Measurements from ENCODE around the gene TMEM247. TPM values are rescaled to one million over a fixed set of nuclear protein-coding genes. Genes with fewer than 3 reads are reported as not detected.
A peak's percentile ranks its signal among the peaks of the same experiment; 100 is the strongest.

TMEM247 gene
- total and polyA plus RNA-seq, 10 of the 15 experiments (the other 5 are each of a cell fraction or from before 2014, with no cell fraction given), result not detected

DNA sequence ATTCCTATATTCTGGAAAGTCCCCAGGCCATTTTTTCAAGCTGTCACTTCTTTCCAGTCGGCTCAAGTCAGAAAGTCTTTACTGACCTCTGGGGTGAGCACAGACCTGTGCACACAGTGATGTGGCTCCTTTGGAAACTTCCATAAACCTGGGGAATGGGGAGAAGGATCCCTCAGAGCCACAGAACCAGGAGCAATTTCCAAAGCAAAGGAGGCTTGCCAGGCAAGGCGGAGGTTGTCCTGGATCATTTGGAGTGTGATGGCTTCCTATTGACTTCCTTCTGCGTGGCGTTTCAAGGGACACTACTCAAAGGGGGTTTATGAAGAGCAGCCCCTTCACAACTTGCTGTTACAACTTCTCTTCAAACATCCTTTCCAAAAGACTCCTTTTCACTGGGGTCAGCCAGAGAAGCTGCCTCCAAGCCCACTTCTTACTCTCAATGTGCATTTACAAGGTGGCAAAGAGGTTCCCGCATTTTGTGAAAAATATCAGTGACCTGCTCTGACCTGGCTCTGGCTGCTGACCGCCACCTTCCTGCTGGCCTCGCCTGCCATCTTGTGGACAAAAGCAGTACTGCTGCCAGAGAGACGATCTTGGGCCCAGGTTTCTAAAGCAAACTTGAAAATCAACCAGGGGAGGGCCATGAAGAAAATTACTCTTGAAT is 18.2 kb upstream of the TMEM247 start:
- no TSS peak for BruUV-seq (replicated peaks)
- ChIA-PET CTCF (interaction anchor here (0.7 to 5.6 kb wide), 25 partner anchors 9 to 468 kb away, joined by 3 to 61 read pairs (median 5); no protein-coding TSS in a partner anchor), SMC1A (ENCODE audit: uncharacterized antibody, unreplicated experiment) (interaction anchor here (0.9 to 5.1 kb wide), 15 partner anchors 9 to 468 kb away, joined by 3 to 26 read pairs (median 4); no protein-coding TSS in a partner anchor), POLR2A (no interaction called here), RAD21 (ENCODE audit: unreplicated experiment) (interaction anchor here (0.8 to 2.1 kb wide), 8 partner anchors 94 to 468 kb away, joined by 3 to 10 read pairs (median 4); no protein-coding TSS in a partner anchor)
- Histone ChIP-seq H3K9ac (ENCODE audit: control insufficient read depth, insufficient read depth, low read length) (no peak overlapping the region), H3K4me3 (no peak overlapping the region; the same call in 1 of the 2 replicates), H3K4me2 (ENCODE audit: control insufficient read depth, insufficient read depth) (peak overlapping the region; percentile 23; the same call in 1 of the 2 replicates), H4K20me1 (ENCODE audit: control insufficient read depth, insufficient read depth) (no peaks in the 10 kb centered on the region), H3K27ac (ENCODE audit: control insufficient read depth, insufficient read depth) (0 out of 2 replicates have a peak overlapping the region, but pooled peaks have one; percentile 0), H2AFZ (ENCODE audit: control insufficient read depth, low read depth, low read length) (peak overlapping the region; percentile 51; the same call in 1 of the 2 replicates), H3K36me3 (ENCODE audit: control insufficient read depth in 2 of 2, insufficient read depth in 2 of 2, low read length in 1 of 2) (no peaks in the 10 kb centered on the region), H3K27me3 (replicated peaks in 1 of 2; ENCODE audit: control insufficient read depth in 2 of 2, insufficient read depth in 2 of 2, low read length in 1 of 2) (no peaks in the 10 kb centered on the region; a peak in 1 of 4 replicates), H3K79me2 (ENCODE audit: control insufficient read depth, insufficient read depth, low read length) (no peaks in the 10 kb centered on the region), H3K4me1 (ENCODE audit: control insufficient read depth, insufficient read depth, low read length) (peaks cover 18% of the 10 kb centered on the region), H3K9me3 (replicated peaks; ENCODE audit: control insufficient read depth, insufficient read depth, low read length) (no peaks in the 10 kb centered on the region)
- in situ Hi-C loops (cut with MboI) (no loop called here), intact Hi-C loops (cut with micrococcal nuclease; ENCODE audit: unreplicated experiment) (loop anchor here (1.0 to 2.0 kb wide), 5 partner anchors 96 to 468 kb away; no protein-coding TSS in a partner anchor)
- DNase-seq (ENCODE audit: low read depth, low spot score) (peak; percentile 39), FAIRE-seq (peak; percentile 97), ATAC-seq (peak; percentile 85)
- 2% methylated on average over 8 of the region's 8 CpGs for WGBS (ENCODE audit: insufficient coverage, insufficient replicate concordance, low lambda C conversion rate, missing lambda C conversion rate)
- TF ChIP-seq CHD2 (IDR thresholded peaks at IDR 0.05; ENCODE audit: borderline replicate concordance, low read depth, low read length) (no peak), RAD21 (IDR thresholded peaks at IDR 0.05; ENCODE audit: insufficient read depth, low read depth, low read length) (peak; percentile 96), ZSCAN29 (IDR thresholded peaks at IDR 0.05) (no peak), RFX5 (IDR thresholded peaks at IDR 0.05; ENCODE audit: low read depth, low read length) (no peak), RCOR1 (conservative IDR thresholded peaks at IDR 0.05; ENCODE audit: low read depth, low read length) (0 out of 2 replicates have a peak, but pooled peaks have one; percentile 24), TCF7 (IDR thresholded peaks at IDR 0.05; ENCODE audit: borderline replicate concordance) (no peak), RELA (IDR thresholded peaks at IDR 0.05; ENCODE audit: borderline replicate concordance, partially characterized antibody) (no peak), KLF5 (IDR thresholded peaks at IDR 0.05; ENCODE audit: partially characterized antibody) (peak; percentile 39), MXI1 (IDR thresholded peaks at IDR 0.05; ENCODE audit: low read depth, low read length) (no peak), NFYB (IDR thresholded peaks at IDR 0.05; ENCODE audit: insufficient read depth, low read depth, low read length) (no peak), EZH2 (IDR thresholded peaks at IDR 0.05; ENCODE audit: borderline replicate concordance, control insufficient read depth, low read depth, low read length) (no peak), KAT2A (conservative IDR thresholded peaks at IDR 0.05; ENCODE audit: control insufficient read depth, low read depth, low read length) (no peak)
- TF ChIP-seq, protein P1, sequence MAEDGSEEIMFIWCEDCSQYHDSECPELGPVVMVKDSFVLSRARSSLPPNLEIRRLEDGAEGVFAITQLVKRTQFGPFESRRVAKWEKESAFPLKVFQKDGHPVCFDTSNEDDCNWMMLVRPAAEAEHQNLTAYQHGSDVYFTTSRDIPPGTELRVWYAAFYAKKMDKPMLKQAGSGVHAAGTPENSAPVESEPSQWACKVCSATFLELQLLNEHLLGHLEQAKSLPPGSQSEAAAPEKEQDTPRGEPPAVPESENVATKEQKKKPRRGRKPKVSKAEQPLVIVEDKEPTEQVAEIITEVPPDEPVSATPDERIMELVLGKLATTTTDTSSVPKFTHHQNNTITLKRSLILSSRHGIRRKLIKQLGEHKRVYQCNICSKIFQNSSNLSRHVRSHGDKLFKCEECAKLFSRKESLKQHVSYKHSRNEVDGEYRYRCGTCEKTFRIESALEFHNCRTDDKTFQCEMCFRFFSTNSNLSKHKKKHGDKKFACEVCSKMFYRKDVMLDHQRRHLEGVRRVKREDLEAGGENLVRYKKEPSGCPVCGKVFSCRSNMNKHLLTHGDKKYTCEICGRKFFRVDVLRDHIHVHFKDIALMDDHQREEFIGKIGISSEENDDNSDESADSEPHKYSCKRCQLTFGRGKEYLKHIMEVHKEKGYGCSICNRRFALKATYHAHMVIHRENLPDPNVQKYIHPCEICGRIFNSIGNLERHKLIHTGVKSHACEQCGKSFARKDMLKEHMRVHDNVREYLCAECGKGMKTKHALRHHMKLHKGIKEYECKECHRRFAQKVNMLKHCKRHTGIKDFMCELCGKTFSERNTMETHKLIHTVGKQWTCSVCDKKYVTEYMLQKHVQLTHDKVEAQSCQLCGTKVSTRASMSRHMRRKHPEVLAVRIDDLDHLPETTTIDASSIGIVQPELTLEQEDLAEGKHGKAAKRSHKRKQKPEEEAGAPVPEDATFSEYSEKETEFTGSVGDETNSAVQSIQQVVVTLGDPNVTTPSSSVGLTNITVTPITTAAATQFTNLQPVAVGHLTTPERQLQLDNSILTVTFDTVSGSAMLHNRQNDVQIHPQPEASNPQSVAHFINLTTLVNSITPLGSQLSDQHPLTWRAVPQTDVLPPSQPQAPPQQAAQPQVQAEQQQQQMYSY (CRISPR knock-in tag; IDR thresholded peaks at IDR 0.05), result no peak
- TF ChIP-seq, protein P2, sequence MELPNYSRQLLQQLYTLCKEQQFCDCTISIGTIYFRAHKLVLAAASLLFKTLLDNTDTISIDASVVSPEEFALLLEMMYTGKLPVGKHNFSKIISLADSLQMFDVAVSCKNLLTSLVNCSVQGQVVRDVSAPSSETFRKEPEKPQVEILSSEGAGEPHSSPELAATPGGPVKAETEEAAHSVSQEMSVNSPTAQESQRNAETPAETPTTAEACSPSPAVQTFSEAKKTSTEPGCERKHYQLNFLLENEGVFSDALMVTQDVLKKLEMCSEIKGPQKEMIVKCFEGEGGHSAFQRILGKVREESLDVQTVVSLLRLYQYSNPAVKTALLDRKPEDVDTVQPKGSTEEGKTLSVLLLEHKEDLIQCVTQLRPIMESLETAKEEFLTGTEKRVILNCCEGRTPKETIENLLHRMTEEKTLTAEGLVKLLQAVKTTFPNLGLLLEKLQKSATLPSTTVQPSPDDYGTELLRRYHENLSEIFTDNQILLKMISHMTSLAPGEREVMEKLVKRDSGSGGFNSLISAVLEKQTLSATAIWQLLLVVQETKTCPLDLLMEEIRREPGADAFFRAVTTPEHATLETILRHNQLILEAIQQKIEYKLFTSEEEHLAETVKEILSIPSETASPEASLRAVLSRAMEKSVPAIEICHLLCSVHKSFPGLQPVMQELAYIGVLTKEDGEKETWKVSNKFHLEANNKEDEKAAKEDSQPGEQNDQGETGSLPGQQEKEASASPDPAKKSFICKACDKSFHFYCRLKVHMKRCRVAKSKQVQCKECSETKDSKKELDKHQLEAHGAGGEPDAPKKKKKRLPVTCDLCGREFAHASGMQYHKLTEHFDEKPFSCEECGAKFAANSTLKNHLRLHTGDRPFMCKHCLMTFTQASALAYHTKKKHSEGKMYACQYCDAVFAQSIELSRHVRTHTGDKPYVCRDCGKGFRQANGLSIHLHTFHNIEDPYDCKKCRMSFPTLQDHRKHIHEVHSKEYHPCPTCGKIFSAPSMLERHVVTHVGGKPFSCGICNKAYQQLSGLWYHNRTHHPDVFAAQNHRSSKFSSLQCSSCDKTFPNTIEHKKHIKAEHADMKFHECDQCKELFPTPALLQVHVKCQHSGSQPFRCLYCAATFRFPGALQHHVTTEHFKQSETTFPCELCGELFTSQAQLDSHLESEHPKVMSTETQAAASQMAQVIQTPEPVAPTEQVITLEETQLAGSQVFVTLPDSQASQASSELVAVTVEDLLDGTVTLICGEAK (IDR thresholded peaks at IDR 0.05; ENCODE audit: borderline replicate concordance), result no peak

Measured in GM12878 (cell line).